ENCODE data around the gene FBXO34.
"Not testable (repeated sequence)": the region's sequence is repeated elsewhere in the genome, so short reads cannot be mapped to it uniquely, and the experiment has no call there.

Gene FBXO34

GRCh38 chr14:55374771-55375170, 103.5 kb downstream of the FBXO34 start:
- no peak overlapping the region for H3K27ac ChIP-seq (ENCODE audit: low read length)
- no peaks in the 10 kb centered on the region for H3K9me3 ChIP-seq (ENCODE audit: insufficient read depth, low read depth, low read length)
- no peak overlapping the region for H3K4me3 ChIP-seq (ENCODE audit: low read length)
- H3K27me3 ChIP-seq (ENCODE audit: insufficient read depth, low read length), result no peaks in the 10 kb centered on the region
- H3K9ac ChIP-seq (ENCODE audit: low read depth, low read length), result no peak overlapping the region
- H3K4me1 ChIP-seq (ENCODE audit: insufficient read depth, low read length), result no peaks in the 10 kb centered on the region
- peaks cover 45% of the 10 kb centered on the region for H3K36me3 ChIP-seq (ENCODE audit: insufficient read depth, low read depth, low read length)

GRCh38 chr14:55377236-55377635, 106.0 kb downstream of the FBXO34 start:
- no peaks in the 10 kb centered on the region for H3K9me3 ChIP-seq (ENCODE audit: insufficient read depth, low read depth, low read length)
- peaks cover 62% of the 10 kb centered on the region for H3K36me3 ChIP-seq (ENCODE audit: insufficient read depth, low read depth, low read length)
- H3K27me3 ChIP-seq (ENCODE audit: insufficient read depth, low read length), result no peaks in the 10 kb centered on the region
- no peak overlapping the region for H3K4me3 ChIP-seq (ENCODE audit: low read length)
- no peaks in the 10 kb centered on the region for H3K4me1 ChIP-seq (ENCODE audit: insufficient read depth, low read length)
- no peak overlapping the region for H3K9ac ChIP-seq (ENCODE audit: low read depth, low read length)
- H3K27ac ChIP-seq (ENCODE audit: low read length), result no peak overlapping the region

- Histone ChIP-seq H3K9me3 (ENCODE audit: insufficient read depth, low read depth, low read length) (no peaks in the 10 kb centered on the region), H3K27me3 (ENCODE audit: insufficient read depth, low read length) (no peaks in the 10 kb centered on the region), H3K4me3 (ENCODE audit: low read length) (no peak overlapping the region), H3K27ac (ENCODE audit: low read length) (no peak overlapping the region), H3K9ac (ENCODE audit: low read depth, low read length) (no peak overlapping the region), H3K36me3 (ENCODE audit: insufficient read depth, low read depth, low read length) (peaks cover 71% of the 10 kb centered on the region), H3K4me1 (ENCODE audit: insufficient read depth, low read length) (no peaks in the 10 kb centered on the region)
These were observed 109.8 kb downstream of the FBXO34 start for GRCh38 chr14:55381040-55381439.

GRCh38 chr14:55381561-55381960, 110.3 kb downstream of the FBXO34 start:
- Histone ChIP-seq H3K27me3 (ENCODE audit: insufficient read depth, low read length) (no peaks in the 10 kb centered on the region), H3K9ac (ENCODE audit: low read depth, low read length) (no peak overlapping the region), H3K4me1 (ENCODE audit: insufficient read depth, low read length) (no peaks in the 10 kb centered on the region), H3K9me3 (ENCODE audit: insufficient read depth, low read depth, low read length) (no peaks in the 10 kb centered on the region), H3K4me3 (ENCODE audit: low read length) (no peak overlapping the region), H3K27ac (ENCODE audit: low read length) (no peak overlapping the region), H3K36me3 (ENCODE audit: insufficient read depth, low read depth, low read length) (peaks cover 71% of the 10 kb centered on the region)

GRCh38 chr14:55382483-55382882, 111.3 kb downstream of the FBXO34 start:
- Histone ChIP-seq H3K27ac (ENCODE audit: low read length) (no peak overlapping the region), H3K4me1 (ENCODE audit: insufficient read depth, low read length) (no peaks in the 10 kb centered on the region), H3K9ac (ENCODE audit: low read depth, low read length) (no peak overlapping the region), H3K27me3 (ENCODE audit: insufficient read depth, low read length) (no peaks in the 10 kb centered on the region), H3K36me3 (ENCODE audit: insufficient read depth, low read depth, low read length) (peaks cover 64% of the 10 kb centered on the region), H3K9me3 (ENCODE audit: insufficient read depth, low read depth, low read length) (no peaks in the 10 kb centered on the region), H3K4me3 (ENCODE audit: low read length) (no peak overlapping the region)

- not testable (repeated sequence) for H3K27ac ChIP-seq (ENCODE audit: low read length); H3K4me1 ChIP-seq (ENCODE audit: insufficient read depth, low read length); H3K27me3 ChIP-seq (ENCODE audit: insufficient read depth, low read length); H3K9me3 ChIP-seq (ENCODE audit: insufficient read depth, low read depth, low read length); H3K4me3 ChIP-seq (ENCODE audit: low read length); H3K9ac ChIP-seq (ENCODE audit: low read depth, low read length)
- H3K36me3 ChIP-seq (ENCODE audit: insufficient read depth, low read depth, low read length), result peaks cover 60% of the 10 kb centered on the region
These were observed 111.8 kb downstream of the FBXO34 start for GRCh38 chr14:55383056-55383466.

- Histone ChIP-seq H3K9me3 (ENCODE audit: insufficient read depth, low read depth, low read length) (no peaks in the 10 kb centered on the region), H3K4me3 (ENCODE audit: low read length) (no peak overlapping the region), H3K27me3 (ENCODE audit: insufficient read depth, low read length) (no peaks in the 10 kb centered on the region), H3K27ac (ENCODE audit: low read length) (no peak overlapping the region), H3K9ac (ENCODE audit: low read depth, low read length) (no peak overlapping the region), H3K36me3 (ENCODE audit: insufficient read depth, low read depth, low read length) (peaks cover 59% of the 10 kb centered on the region), H3K4me1 (ENCODE audit: insufficient read depth, low read length) (no peaks in the 10 kb centered on the region)
These were observed 112.4 kb downstream of the FBXO34 start for GRCh38 chr14:55383541-55384140.

- Histone ChIP-seq H3K36me3 (ENCODE audit: insufficient read depth, low read depth, low read length) (peaks cover 63% of the 10 kb centered on the region), H3K9ac (ENCODE audit: low read depth, low read length) (no peak overlapping the region), H3K4me3 (ENCODE audit: low read length) (no peak overlapping the region), H3K4me1 (ENCODE audit: insufficient read depth, low read length) (no peaks in the 10 kb centered on the region), H3K27ac (ENCODE audit: low read length) (no peak overlapping the region), H3K9me3 (ENCODE audit: insufficient read depth, low read depth, low read length) (no peaks in the 10 kb centered on the region), H3K27me3 (ENCODE audit: insufficient read depth, low read length) (no peaks in the 10 kb centered on the region)
These were observed 113.3 kb downstream of the FBXO34 start for GRCh38 chr14:55384536-55384935.

GRCh38 chr14:55386037-55386808, 115.0 kb downstream of the FBXO34 start:
- H3K9me3 ChIP-seq (ENCODE audit: insufficient read depth, low read depth, low read length), result no peaks in the 10 kb centered on the region
- no peaks in the 10 kb centered on the region for H3K4me1 ChIP-seq (ENCODE audit: insufficient read depth, low read length)
- H3K4me3 ChIP-seq (ENCODE audit: low read length), result no peak overlapping the region
- H3K36me3 ChIP-seq (ENCODE audit: insufficient read depth, low read depth, low read length), result peaks cover 52% of the 10 kb centered on the region
- no peaks in the 10 kb centered on the region for H3K27me3 ChIP-seq (ENCODE audit: insufficient read depth, low read length)
- H3K9ac ChIP-seq (ENCODE audit: low read depth, low read length), result no peak overlapping the region
- no peak overlapping the region for H3K27ac ChIP-seq (ENCODE audit: low read length)

GRCh38 chr14:55387121-55387520, 115.9 kb downstream of the FBXO34 start:
- Histone ChIP-seq H3K27ac (ENCODE audit: low read length) (no peak overlapping the region), H3K4me1 (ENCODE audit: insufficient read depth, low read length) (no peaks in the 10 kb centered on the region), H3K27me3 (ENCODE audit: insufficient read depth, low read length) (no peaks in the 10 kb centered on the region), H3K9ac (ENCODE audit: low read depth, low read length) (no peak overlapping the region), H3K9me3 (ENCODE audit: insufficient read depth, low read depth, low read length) (no peaks in the 10 kb centered on the region), H3K36me3 (ENCODE audit: insufficient read depth, low read depth, low read length) (peaks cover 43% of the 10 kb centered on the region), H3K4me3 (ENCODE audit: low read length) (no peak overlapping the region)

- Histone ChIP-seq H3K4me1 (ENCODE audit: insufficient read depth, low read length) (no peaks in the 10 kb centered on the region), H3K36me3 (ENCODE audit: insufficient read depth, low read depth, low read length) (peaks cover 43% of the 10 kb centered on the region)
These were observed 116.9 kb downstream of the FBXO34 start for GRCh38 chr14:55388160-55388559.

GRCh38 chr14:55389330-55389729, 118.1 kb downstream of the FBXO34 start:
- peaks cover 42% of the 10 kb centered on the region for H3K36me3 ChIP-seq (ENCODE audit: insufficient read depth, low read depth, low read length)
- H3K9me3 ChIP-seq (ENCODE audit: insufficient read depth, low read depth, low read length), result no peaks in the 10 kb centered on the region
- no peak overlapping the region for H3K27ac ChIP-seq (ENCODE audit: low read length)
- no peak overlapping the region for H3K4me3 ChIP-seq (ENCODE audit: low read length)
- no peak overlapping the region for H3K9ac ChIP-seq (ENCODE audit: low read depth, low read length)
- no peaks in the 10 kb centered on the region for H3K4me1 ChIP-seq (ENCODE audit: insufficient read depth, low read length)
- no peaks in the 10 kb centered on the region for H3K27me3 ChIP-seq (ENCODE audit: insufficient read depth, low read length)

More at GRCh38 chr14:55388160-55388559, 116.9 kb downstream of the FBXO34 start:
- H3K4me3 ChIP-seq (ENCODE audit: low read length), result no peak overlapping the region
- no peaks in the 10 kb centered on the region for H3K9me3 ChIP-seq (ENCODE audit: insufficient read depth, low read depth, low read length)
- H3K27ac ChIP-seq (ENCODE audit: low read length), result no peak overlapping the region
- no peaks in the 10 kb centered on the region for H3K27me3 ChIP-seq (ENCODE audit: insufficient read depth, low read length)
- no peak overlapping the region for H3K9ac ChIP-seq (ENCODE audit: low read depth, low read length)

All from iPS-20b (cell line).